Aorta (tissue), 5 donors: ENCODE data around the gene PGAM1. TPM values are rescaled to one million over a fixed set of nuclear protein-coding genes. Genes with fewer than 3 reads are reported as not detected.

ENCODE experiments used
- ATAC-seq: fragments of 200-7000 bp; cut with Tn5 transposase; one replicate; pipeline ENCODE4 v1.9.1; 2022; ENCODE audit warnings: moderate library complexity; ENCODE audit not compliant: low FRiP score
- DNase-seq, 2 donors: peaks; one replicate each; pipeline ENCODE4 v3.0.0-alpha.2; 2020
- H3K27ac ChIP-seq, 2 donors: one replicate each; pipeline ENCODE4 v1.5.1; 2013; ENCODE audit warnings: low read length in 2 of 2, mild to moderate bottlenecking in 2 of 2, moderate library complexity in 2 of 2, control low read depth in 1 of 2, inconsistent platforms in 1 of 2, low read depth in 1 of 2
- H3K27me3 ChIP-seq, 2 donors: one replicate each; pipeline ENCODE4 v1.6.1; 2013; ENCODE audit warnings: control low read depth in 1 of 2, low read length in 1 of 2, mild to moderate bottlenecking in 1 of 2, moderate library complexity in 1 of 2; ENCODE audit not compliant: insufficient read depth in 2 of 2, control insufficient read depth in 1 of 2
- H3K36me3 ChIP-seq, 2 donors: one replicate each; pipeline ENCODE4 v1.6.1; 2013; ENCODE audit warnings: control low read depth in 1 of 2, low read length in 1 of 2, mild to moderate bottlenecking in 1 of 2; ENCODE audit not compliant: insufficient read depth in 2 of 2, control insufficient read depth in 1 of 2
- H3K4me1 ChIP-seq, 2 donors: one replicate each; pipeline ENCODE4 v1.6.1; 2013; ENCODE audit warnings: low read length in 2 of 2, control low read depth in 1 of 2, mild to moderate bottlenecking in 1 of 2, moderate library complexity in 1 of 2; ENCODE audit not compliant: insufficient read depth in 2 of 2, control insufficient read depth in 1 of 2
- H3K4me3 ChIP-seq, 2 donors: one replicate each; pipeline ENCODE4 v1.5.1; 2013; ENCODE audit warnings: low read length in 2 of 2, control low read depth in 1 of 2, mild to moderate bottlenecking in 1 of 2
- H3K9me3 ChIP-seq: one replicate; pipeline ENCODE4 v1.6.1; 2013; ENCODE audit warnings: mild to moderate bottlenecking, low read length; ENCODE audit not compliant: control insufficient read depth
- WGBS, 2 donors: extraction: QIAGEN DNeasy Blood & Tissue Kit; methylation state at CpG; one replicate each; pipeline ENCODE4 v1.1.7; 2013; 5-methylcytosine and 5-hydroxymethylcytosine counted together
- intact Hi-C, 2 donors: fragments of 100-400 bp; cut with DNase I; formaldehyde crosslinking; loops; one replicate each; pipeline versions ENCODE4 v1.14.2 to v1.15.0; 2022
- polyA plus RNA-seq, 2 donors: library from polyadenylated mRNA; stranded (reverse); fragments of 200-250 nt; gene quantifications; one replicate each; pipeline ENCODE4 v1.2.3, GENCODE V29; 2013
- total RNA-seq, 2 donors: library from RNA; stranded (reverse); fragmentation: NEBNext Ultra II Directional; extraction: Animal tissue kit (Norgen Biotek cat#: 25700); gene quantifications; one replicate each; pipeline ENCODE4 v1.2.1, GENCODE V29; 2021
- donor health status: healthy with polysubstance abuse.
- donor health status: Bipolar disorder and iron deficiency.
- donor health status: DM: no; HTN: no; CAD: no.
- donor health status: DM: no; HTN: no; CAD: no.
- donor health status: DM: yes; HTN: yes; CAD: no.

Gene PGAM1
- total and polyA plus RNA-seq, 4 donors, result 134 to 189 (median 146) TPM

DNA sequence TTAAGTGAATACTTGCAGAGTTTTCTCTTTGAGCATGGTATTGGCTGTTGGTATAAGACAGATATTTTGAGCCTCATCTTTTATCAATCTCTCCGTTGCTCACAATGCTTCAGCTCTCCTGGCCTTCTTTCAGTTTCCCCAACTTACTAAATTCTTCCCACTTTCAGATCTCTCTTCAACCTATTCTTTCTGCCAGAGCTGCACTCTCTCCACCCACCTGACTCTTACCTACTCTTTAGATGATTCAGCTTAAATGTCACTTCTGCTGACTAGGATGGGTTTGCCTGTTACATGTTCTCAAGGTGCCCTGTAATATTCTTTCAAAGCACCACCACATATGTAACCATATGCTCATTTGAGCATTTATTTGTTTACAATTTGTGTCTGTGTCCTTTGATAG lies 18.2 kb downstream of the PGAM1 start:
- DNase-seq, result no peak
- Histone ChIP-seq H3K4me3 (no peak overlapping the region), H3K4me1 (peaks cover 7 to 8% of the 10 kb centered on the region in 2 donors), H3K9me3 (no peaks in the 10 kb centered on the region), H3K27ac (no peak overlapping the region), H3K36me3 (peaks cover 0 to 3% of the 10 kb centered on the region in 2 donors), H3K27me3 (no peaks in the 10 kb centered on the region)
- WGBS, 2 donors, result 83 to 93% methylated on average over 1 of the region's 1 CpG
- intact Hi-C loops, result loop anchor here in 1 of 2 donors (2.0 to 10.0 kb wide), 2 partner anchors 17 to 51 kb away; partner anchors contain the start of genes MMS19, PGAM1 and UBTD1
- no peak for ATAC-seq

DNA sequence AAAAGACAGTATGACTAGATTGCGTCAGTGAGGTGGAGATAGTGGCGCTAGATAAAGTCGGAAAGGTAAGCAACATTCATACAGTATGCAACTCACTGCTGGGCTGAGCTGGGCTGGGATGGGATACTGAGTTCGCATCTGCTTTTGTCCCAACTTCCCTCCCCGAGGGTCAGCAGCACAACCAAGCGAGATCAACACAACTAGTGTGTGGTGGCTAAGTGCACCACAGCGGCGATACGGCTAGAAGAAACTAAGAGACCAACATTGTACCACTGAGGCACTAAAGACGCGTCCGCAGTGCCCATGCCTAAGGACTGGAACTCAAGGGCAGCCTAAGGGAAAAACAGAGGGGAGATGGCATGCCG lies 19.3 kb downstream of the PGAM1 start:
- ATAC-seq, result no peak
- Histone ChIP-seq H3K9me3 (no peaks in the 10 kb centered on the region), H3K27me3 (no peaks in the 10 kb centered on the region), H3K4me3 (peak overlapping the region; percentile 59 to 92), H3K36me3 (peaks cover 0 to 2% of the 10 kb centered on the region in 2 donors), H3K4me1 (peaks cover 7 to 8% of the 10 kb centered on the region in 2 donors), H3K27ac (no peak overlapping the region)
- 1 to 3% methylated on average over 13 of the region's 13 CpGs for WGBS, 2 donors
- intact Hi-C loops, result loop anchor here in 1 of 2 donors (2.0 to 10.0 kb wide), 3 partner anchors 19 to 107 kb away; partner anchors contain the start of genes MMS19, PGAM1 and UBTD1
- no peak for DNase-seq

DNA sequence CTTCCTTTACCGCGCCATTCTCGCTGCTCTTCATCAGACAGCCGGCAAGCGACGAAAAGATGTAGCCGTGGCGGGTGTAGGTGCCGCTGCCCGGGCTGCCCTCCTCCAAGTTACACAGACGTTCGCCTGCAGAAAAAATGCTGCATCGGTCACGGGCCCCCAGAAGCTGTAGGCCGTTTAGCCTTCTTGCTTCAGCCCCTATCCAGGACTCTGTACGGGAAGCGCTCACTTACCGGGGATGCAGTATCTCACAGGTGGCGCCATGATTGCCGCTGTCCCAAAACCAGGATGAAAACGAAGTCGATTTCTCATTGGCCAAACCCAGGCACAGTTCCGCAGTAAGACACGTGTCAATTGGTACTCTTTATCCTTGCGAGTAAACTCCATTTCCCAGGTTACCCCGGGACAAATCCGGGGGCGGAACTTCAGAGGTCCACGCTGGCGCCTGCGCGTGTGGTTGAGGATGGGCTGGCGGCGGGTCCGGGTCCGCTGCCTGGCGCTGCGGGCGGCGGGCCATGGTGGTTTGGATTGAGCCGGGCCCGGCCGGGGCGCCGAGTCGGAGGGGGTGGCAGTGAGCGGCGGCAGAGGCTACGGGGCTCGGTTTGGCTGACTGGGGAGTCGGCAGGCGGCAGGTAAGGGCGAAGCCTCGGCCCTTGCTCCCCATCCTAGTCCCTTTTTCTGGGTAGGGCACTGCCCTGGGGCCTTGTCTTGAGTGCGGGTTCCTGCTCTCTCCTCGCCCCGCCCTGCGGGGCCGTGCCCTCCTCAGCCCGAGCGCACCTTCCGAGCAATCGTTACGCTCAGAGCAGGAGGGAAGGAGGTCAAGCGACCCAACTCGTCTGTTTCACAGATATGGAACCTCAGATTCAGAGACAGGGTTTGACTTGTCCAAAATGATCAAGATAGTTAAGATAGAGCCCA lies 20.0 kb downstream of the PGAM1 start, which contains the start of the genes EXOSC1 and ZDHHC16:
EXOSC1 (minus strand) TSS at position 285 of the 918 bp plus-strand sequence; CDS start at position 264, 21 bp downstream.
ZDHHC16 (plus strand) TSS at position 454 of the 918 bp plus-strand sequence. CDS start 5,501 bp downstream, outside the sequence.
- Histone ChIP-seq H3K9me3 (no peaks in the 10 kb centered on the region), H3K36me3 (peaks cover 0 to 2% of the 10 kb centered on the region in 2 donors), H3K4me3 (peak within 1 kb of the TSS; percentile 89 to 92), H3K27me3 (no peaks in the 10 kb centered on the region), H3K4me1 (peaks cover 7 to 8% of the 10 kb centered on the region in 2 donors), H3K27ac (no peak within 1 kb of the TSS)
- WGBS, 2 donors, result 0 to 1% methylated on average over 62 to 66 of the region's 66 CpGs
- DNase-seq (peak; percentile 94 to 96), ATAC-seq (peak; percentile 99)
- intact Hi-C loops, result loop anchor here in 1 of 2 donors (2.0 to 10.0 kb wide), 3 partner anchors 19 to 106 kb away; partner anchors contain the start of genes MMS19, PGAM1 and UBTD1

DNA sequence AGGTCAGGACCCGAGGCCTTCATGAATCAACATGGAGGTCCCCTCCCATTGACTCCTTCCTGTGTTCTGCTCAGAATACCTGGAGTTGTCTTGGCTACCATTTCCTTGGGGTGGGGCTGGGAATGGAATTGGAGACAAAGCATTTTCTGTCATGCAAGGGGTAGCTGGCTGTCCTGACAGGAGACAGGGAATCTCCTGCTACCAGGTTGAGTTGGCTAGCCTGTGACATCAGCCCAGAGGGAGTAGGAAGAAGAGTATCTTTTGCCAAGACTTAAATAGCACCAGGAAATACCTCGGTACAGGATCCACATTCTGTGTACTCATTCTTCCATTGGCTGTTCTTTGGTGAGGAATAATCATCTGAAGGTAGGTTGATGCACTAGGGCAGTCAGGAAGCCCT lies 24.8 kb downstream of the PGAM1 start:
- intact Hi-C loops, result no loop called here
- ATAC-seq (no peak), DNase-seq (no peak)
- Histone ChIP-seq H3K27ac (no peak overlapping the region), H3K4me3 (no peak overlapping the region), H3K36me3 (no peaks in the 10 kb centered on the region), H3K27me3 (no peaks in the 10 kb centered on the region), H3K4me1 (peaks cover 0 to 7% of the 10 kb centered on the region in 2 donors), H3K9me3 (no peaks in the 10 kb centered on the region)
- 49 to 50% methylated on average over 2 of the region's 2 CpGs for WGBS, 2 donors

DNA sequence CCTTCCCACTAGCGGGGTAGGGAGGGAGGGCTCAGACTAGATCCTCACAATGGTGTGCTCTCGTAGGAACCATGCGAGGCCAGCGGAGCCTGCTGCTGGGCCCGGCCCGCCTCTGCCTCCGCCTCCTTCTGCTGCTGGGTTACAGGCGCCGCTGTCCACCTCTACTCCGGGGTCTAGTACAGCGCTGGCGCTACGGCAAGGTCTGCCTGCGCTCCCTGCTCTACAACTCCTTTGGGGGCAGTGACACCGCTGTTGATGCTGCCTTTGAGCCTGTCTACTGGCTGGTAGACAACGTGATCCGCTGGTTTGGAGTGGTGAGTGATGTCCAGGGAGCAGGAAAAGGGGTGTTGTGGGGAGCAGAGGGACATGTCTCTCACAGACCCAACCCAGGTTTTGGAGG lies 25.6 kb downstream of the PGAM1 start:
- DNase-seq (no peak), ATAC-seq (no peak)
- Histone ChIP-seq H3K27ac (no peak overlapping the region), H3K4me3 (no peak overlapping the region), H3K4me1 (peaks cover 0 to 7% of the 10 kb centered on the region in 2 donors), H3K27me3 (no peaks in the 10 kb centered on the region), H3K36me3 (no peaks in the 10 kb centered on the region), H3K9me3 (no peaks in the 10 kb centered on the region)
- intact Hi-C loops, result no loop called here
- WGBS, 2 donors, result 93 to 95% methylated on average over 17 of the region's 17 CpGs

DNA sequence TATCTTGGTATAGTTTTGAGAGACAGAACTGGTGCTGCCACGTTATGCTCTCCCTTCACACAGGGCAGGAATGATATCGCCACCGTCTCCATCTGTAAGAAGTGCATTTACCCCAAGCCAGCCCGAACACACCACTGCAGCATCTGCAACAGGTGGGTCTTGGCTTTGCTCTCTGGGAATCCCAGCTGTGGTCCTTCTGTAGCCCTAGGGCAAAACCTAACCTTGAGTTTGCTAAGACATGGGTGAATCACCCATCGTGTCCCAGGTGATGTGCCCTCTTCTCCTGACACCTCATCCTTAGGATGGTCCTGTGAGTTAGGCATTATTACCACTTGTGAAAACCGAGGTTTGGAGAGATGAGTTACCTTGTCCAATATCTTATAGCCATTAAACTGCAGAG lies 26.4 kb downstream of the PGAM1 start:
- no peak for ATAC-seq
- intact Hi-C loops, result no loop called here
- peaks cover 0 to under 1% of the 10 kb centered on the region in 2 donors for H3K4me1 ChIP-seq

DNA sequence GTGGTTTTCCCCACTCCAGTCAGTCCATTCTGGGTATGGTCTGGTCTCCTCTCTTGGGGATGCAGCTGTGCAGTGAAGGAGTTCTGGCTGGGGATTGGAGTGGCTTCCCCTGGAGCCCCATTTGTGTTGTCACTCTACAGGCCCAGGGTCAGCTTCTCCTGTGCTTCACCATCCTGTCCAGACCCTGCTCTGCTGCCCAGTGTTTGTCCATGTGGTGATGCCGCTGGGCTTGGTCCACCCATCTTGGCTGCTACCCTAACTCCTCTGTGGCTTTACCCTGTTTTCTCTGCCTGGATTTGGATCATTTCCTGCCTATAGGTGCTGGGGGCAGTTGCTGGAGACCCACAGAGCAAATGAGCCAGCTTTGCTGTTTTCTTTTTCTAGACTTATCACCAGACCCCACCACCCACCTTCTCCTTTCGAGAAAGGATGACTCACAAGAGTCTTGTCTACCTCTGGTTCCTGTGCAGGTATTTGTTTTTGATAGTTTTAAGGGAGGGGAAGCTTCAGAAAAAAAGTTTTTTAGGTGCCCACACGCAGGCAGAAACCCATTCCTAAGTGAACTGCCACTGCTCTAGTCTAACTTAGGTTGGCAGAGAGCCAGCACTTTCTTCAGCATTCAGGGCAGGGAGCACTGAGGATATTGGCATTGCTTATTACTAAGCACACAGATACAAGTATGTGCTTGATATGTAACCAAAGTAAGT lies 28.5 kb downstream of the PGAM1 start:
- DNase-seq (no peak), ATAC-seq (no peak)
- intact Hi-C loops, result no loop called here
- no peak overlapping the region for H3K4me3 ChIP-seq
- H3K27me3 ChIP-seq, result no peaks in the 10 kb centered on the region
- H3K4me1 ChIP-seq, result no peaks in the 10 kb centered on the region
- no peaks in the 10 kb centered on the region for H3K9me3 ChIP-seq
- peak overlapping the region in 1 of 2 donors; percentile 39 for H3K27ac ChIP-seq
- H3K36me3 ChIP-seq, result peaks cover 0 to 10% of the 10 kb centered on the region in 2 donors
- 14 to 21% methylated on average over 3 of the region's 3 CpGs for WGBS, 2 donors

More for the DNA sequence above, 26.4 kb downstream of the PGAM1 start:
- H3K36me3 ChIP-seq, result no peaks in the 10 kb centered on the region
- no peak overlapping the region for H3K4me3 ChIP-seq
- no peaks in the 10 kb centered on the region for H3K9me3 ChIP-seq
- 87 to 89% methylated on average over 6 of the region's 6 CpGs for whole genome bisulfite sequencing, 2 donors
- H3K27me3 ChIP-seq, result no peaks in the 10 kb centered on the region
- no peak overlapping the region for H3K27ac ChIP-seq
- no peak for DNase-seq

DNA sequence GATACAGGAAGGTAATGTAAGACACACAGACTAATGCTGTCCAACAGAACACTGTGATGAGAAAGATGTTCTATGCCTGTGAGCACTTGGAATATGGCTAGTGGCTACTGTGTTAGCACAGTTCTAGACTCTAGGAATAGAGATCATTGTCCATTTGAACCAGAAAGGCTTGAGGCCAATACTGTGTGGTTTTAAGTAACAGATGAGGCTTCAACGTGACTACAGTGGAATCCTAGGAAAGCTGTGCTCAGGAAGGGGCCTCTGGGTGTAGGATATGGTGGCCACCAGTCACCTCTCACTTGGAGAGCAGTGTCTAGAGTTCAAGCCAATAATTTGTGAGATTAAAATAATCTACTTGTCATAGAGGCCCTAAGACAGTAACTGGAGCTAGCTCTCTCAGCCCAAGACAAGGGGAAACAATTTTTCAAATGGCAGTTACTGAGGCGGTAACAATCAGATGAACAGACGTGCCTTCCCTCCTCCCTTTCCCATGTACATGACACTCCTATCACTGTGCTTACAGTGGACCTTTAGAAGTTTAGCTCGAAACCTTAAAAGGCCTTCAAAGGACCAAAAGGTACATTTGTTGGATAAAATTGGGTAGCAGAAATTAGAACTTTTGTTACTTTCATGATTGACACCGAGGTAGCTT lies 30.2 kb downstream of the PGAM1 start:
- H3K4me3 ChIP-seq, result no peak overlapping the region
- DNase-seq, result no peak

More for the DNA sequence above, 30.2 kb downstream of the PGAM1 start:
- H3K27ac ChIP-seq, result no peak overlapping the region
- peaks cover 0 to 13% of the 10 kb centered on the region in 2 donors for H3K36me3 ChIP-seq
- intact Hi-C loops, result no loop called here
- H3K9me3 ChIP-seq, result no peaks in the 10 kb centered on the region
- no peaks in the 10 kb centered on the region for H3K27me3 ChIP-seq
- no peak for ATAC-seq
- H3K4me1 ChIP-seq, result no peaks in the 10 kb centered on the region
- WGBS, 2 donors, result 57 to 67% methylated on average over 5 of the region's 5 CpGs
